ENCODE results near the gene GADD45GIP1.
A peak's percentile ranks its signal among the peaks of the same experiment; 100 is the strongest.

GADD45GIP1 gene

DNA sequence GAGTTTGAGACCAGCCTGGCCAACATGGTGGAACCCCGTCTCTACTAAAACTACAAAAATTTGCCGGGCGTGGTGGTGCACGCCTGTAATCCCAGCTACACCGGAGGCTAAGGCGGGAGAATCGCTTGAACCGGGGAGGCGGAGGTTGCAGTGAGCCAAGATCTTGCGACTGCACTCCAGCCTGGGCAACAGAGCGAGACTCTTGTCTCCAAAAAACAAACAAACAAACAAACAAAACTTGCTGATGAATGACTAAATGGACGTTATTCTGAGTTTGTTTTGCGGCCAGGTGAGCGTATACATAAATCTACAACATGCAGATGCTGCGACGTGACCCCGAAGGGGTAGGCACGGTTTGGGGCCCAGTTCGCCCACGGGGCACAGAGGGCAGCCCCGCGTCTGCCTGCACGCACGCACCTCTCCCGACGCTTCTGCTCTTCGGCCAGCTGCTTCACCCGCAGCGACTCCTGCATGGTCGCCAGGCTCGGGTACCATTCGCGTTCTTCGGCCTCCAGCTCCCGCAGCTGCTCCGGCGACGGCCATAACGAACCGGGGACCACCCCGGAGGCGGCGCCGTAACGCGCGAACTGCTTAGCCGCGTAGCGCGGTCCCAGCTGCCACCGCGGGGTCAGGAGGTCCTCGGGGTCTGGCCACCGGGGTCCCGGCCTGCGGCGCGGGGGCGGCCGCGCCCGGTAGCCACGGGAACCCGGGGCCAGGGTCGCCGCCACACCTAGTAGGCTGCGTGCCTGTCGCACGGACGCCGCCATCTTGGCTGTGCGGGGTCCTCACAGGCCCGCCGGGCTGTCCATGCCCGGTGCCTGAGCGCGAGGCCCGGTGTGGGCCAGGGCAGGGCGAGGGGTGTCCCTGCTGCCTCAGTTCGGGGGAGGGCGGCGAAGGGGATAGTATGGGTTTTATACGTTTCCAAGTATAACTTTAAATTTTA, at the start of gene GADD45GIP1:
TSS of gene GADD45GIP1 (minus strand) at position 778 of the 943 bp plus-strand sequence. CDS start at position 767, 11 bp downstream.
- DNase-seq (ENCODE audit: low read depth): peak; percentile 77

DNA sequence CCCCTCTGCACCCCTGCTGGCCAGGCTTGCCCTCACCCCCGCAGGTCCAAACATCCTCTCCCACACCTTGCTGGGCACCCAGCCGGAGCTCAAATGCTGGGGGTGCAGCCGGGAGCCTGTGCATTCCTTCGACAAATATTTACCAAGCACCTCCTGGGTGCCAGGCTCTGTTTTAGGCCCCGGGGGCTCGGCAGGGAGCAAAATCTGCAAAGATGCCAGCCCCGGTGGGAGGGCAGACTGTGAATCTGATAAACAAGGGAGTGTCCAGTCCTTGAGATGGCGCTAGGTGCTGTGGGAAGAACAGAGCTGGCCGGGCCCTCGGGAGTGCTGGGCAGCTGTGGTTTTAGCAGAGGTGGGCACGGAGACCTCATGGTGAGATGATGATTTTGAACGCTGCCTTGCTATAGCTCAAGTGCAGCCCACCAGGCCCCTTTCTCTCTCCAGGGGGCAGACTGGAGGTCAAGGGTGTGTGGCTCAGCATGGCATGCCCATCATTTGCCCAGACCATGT, 48.9 kb upstream of the GADD45GIP1 start:
- no peak for DNase-seq (ENCODE audit: low read depth)

DNA sequence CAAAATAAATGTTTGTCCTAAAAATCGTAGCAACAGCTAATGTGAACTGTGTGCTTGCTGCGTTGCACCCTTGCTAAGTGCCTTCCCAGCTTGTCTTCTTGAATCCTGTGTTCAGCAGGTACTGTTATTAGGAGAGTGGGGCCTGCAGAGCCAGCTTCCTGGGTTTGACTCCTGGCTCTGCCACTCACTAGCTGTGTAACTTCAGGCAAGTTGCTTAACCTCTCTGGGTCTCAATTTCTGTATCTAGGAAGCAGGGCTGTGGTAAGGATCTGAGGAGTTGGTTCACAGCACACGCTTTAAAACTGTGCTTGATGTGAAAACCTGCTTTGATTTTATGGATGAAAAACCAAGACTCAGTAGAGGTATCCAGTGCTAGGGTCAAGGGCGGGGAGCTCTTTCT, 48.2 kb upstream of the GADD45GIP1 start:
- DNase-seq (ENCODE audit: low read depth): no peak

DNA sequence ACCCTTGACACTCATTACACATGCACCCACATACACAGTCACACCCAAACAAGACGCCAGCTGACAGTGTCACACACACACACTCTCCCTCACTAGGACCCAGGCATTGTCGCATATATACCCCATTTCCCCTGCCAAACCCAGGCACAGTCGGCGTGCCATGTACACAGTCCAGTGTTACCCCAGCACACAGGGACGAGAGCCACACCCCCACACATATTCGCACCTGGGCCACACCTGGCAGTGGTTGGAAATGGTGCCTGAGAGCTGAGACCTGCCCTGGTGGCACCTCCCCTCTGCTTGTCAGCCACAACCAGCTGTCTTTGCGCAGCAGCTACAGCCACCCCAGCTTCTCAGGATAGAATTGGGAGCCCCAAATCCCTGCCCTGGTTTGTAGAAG, 47.2 kb upstream of the GADD45GIP1 start:
- no peak for DNase-seq (ENCODE audit: low read depth)

DNA sequence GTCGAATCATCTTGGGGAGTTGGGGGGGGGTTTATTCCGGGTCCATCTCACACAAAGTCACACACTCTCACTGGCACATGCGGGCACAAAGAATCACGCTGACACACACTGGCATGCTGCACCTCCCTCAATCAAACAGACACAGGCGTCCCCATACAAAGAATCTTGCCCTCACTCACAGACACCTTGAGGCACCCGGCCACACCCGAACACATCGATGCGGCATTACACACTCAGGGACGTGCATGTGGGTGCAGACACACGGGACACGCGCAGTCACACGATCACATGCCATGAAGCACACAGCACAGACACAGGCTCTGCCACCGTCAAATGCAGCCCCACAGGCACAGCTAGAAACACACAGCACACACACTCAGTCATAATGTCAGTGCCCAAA, 46.1 kb upstream of the GADD45GIP1 start:
- no peak for DNase-seq (ENCODE audit: low read depth)

DNA sequence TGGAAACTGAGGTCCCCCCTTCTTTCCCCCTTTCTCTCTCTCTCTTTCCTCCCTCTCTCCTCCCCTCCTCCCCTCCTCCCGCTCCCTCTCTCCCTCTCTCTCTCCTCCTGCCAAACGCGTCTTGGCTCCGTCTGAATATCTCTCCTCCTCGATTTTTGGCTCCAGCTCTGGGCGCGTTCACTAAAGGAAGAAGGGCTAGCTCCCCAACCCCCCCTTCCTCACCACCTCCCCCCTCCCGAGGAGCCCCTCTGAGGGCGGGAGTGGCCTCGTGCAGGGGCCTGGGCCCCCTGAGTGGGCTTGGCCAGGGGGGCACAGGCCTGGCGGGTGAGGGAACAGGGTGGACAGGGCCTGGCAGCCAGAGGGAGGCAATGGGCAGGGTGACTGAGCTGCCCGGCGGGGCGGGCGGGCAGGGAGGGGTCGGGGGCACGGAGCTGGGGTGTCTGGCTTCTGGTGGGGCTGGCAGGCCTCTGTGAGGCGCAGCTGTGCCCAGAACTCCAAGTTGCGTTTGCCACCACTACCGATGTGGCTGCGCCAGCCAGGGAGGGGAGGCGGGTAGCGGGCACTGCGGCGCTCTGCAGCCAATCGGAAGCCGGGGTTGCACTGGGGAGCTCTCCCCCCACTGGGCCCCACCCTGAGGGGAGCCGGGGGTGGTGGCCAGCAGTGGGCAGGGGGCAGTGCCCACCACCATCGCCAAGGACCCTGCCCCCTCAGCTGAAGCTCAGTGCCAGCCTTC, 45.3 kb upstream of the GADD45GIP1 start:
- no peak for DNase-seq (ENCODE audit: low read depth)

DNA sequence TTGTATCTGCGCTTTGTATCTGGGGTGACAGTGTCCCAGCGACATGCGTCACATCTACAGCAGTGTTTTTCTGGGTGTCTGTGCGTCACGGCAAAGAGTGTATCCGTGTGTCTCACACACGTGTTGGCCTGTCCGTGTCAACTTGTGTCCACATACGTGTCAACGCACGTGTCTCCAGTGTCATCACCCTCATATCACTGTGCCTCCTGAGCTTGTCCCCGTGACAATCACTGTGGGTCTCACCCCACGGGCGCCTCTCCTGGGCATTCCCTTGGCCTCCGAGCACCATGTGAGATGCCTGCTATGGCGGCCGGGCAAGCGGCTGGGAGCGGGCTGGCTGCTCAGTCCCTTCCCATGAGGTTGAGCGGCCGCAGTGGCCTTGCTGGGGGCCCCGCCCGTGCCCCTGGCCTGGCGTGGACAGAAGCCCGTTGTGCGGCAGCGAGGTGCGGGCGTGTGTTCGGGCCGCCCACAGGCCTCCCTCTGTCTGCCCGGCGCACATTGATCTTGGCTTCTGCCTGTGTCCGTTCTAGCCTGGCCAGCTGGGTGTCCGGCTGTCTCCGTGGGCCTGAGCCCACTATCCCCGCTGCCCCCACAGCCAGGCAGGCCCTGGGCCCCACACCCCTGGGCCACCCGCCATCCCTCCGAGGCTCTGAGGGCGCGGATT, 44.6 kb upstream of the GADD45GIP1 start:
- DNase-seq (ENCODE audit: low read depth): no peak

DNA sequence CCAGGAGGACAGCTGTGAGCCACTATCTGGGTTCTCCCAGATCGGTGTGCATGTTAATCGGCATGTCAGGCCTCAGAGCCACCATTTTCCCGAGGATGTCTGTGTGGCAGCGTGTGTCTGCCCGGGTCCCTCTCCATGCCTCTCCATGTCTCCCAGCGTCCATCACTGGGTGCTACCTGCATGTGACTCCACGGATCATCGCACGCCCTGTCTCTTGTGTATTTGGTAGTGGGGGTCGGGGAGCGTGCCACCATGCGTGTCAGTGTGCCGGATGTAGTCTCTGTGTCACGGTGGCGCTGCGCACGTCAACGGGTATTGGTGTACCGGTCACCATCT, 44.1 kb upstream of the GADD45GIP1 start:
- DNase-seq (ENCODE audit: low read depth): no peak

DNA sequence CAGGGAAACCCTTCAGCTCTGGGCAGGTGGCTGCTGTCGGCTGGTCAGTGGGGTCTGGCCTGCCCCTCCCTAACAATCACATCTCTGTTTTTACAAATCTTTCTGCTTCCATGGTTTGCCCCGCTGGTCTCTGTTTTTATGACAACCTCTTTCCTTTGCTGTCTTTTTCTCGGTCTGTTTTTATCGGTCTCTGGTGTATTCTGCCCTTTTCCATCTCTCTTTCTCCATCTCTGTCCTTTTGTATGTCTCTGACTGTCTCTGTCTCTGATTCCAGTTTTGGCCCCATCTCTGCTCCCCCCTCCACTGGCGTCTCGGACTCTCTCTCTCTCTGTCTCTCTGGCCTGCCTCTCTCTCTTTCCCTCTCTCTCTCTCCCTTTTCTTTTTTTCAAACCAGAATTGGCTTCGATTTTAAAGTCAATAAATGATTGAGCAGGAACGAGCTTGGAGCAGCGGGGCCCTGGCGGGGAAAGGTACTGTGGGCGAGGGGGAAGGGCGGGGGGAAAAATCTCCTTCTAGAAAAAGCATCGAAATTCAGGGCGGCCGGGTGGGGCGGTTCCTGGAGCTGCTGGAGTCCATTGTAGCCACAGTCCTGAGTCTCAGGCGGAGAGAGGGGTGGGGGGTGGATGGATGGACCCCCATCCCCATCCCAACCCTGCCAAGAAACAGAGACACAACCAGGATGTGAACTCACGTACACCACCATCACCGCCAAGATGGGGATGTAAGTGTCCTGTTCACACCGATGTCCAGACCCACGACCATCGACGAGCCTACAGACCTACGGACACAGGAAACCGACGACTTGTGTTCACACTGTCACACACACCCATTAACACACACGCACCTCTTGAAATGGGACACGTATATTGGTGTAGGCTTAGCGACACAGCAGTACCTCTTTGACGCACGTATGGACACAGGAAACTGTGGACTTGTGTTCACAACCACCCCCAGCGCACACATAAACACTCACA, 41.2 kb upstream of the GADD45GIP1 start:
- no peak for DNase-seq (ENCODE audit: low read depth)

DNA sequence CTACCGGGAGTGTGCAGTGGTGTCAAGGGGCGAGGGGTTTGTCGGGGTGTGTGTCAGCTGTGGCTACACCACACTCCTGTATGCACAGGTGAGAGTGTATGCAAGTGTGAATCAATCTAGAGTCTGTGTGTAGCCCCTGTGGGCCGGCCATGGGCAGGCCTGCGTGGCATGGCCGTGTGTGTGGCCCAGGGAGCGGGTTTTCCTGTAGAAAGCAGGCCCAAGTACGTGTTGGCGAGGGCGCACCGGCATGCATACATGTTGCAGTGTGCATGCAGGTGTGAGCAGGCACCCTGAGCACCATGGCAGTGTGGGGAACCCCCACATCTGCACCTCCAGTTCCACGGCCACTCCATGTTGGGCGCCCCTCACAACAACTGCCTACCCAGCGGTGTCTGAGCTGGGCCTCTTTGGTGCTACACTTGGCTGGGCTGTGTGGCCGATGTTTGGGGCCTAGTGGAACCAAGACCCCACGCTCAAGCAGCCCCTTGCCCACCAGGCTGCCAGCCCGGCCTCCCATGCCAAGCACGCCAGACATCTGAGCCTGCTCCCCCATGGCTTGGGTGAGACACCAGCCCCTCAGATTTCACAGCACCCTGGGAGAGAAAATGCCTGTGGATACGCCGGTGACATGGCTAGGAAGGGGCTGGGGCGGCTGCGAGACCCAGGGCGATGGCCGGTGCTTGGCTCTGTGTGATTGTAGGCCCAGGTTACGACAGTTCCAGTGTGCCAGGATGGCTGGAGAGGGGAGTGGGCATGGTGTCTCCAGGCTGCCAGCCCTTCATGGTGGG, 40.4 kb upstream of the GADD45GIP1 start:
- DNase-seq (ENCODE audit: low read depth): no peak

DNA sequence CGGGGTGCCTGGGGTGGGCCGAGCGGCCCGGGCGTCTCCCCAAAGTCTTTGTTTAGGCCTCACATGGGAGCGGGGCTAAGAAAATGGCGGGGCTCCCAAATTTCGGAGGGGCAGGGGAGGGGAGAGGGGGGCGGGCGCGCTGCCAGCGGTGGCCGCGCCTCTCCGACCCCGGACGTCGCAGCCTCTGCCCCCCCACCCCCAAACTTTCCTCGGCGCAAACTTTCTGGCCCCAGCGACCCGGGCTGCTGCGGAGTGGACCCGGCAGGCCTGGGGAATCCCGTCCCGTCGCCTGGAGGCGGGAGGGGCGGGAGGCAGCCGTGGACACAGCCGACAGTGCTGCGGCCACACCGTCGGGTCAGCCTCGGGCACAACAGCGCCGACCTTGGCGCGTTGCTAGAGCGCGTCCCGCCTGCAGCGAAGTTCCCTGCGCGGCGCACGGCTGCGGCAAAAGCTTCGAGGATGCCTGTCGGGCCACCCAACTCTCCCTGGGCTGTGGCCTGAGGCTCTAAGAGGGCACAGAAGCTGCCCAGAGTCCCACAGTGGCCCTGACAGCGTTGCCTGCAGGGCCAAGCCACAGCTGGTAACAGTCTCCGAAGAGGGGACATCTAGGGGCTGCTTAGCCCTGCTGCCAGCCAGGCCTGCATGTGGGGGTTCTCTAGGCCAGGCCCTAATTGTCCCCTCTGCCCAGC, 39.5 kb upstream of the GADD45GIP1 start:
- DNase-seq (ENCODE audit: low read depth): no peak

DNA sequence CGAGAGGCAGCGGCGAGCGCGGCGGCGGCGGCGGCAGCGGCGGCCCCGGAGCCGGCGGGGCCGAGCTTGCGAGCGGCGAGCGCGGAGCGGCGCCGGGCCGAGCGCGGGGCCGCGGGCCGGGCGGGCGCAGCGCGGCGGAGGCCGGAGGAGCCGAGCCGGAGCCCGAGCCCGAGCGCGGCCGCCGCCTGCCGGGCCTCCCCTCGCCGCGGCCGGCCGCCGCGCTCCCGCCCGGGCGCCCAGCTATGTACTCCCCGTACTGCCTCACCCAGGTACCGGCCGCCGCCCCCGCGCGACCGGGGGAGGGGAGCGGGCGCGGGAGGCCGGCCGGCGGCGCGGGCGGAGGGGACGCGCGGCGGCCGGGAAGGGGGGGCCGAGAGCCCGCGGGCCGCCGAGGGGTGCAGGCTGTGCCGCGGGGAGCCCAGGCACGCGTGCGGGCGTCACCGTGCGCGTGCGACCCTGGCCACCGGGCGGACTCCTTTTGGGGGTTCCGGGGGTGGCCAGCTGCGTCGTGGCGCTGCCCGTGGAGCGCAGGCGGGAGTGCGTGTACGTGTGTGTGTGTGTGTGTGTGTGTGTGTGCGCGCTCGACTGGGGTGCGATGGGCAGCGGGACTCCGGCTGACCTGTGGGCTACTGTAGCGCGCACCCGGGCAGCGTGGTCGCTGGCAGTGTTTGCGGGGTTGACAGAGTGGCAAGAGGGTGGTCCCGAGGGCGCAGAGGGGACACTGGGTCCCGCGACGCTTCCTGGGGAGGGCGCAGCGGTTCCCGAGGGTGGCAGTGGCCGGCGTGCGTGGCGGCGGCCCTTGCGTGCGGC, 38.8 kb upstream of the GADD45GIP1 start:
- no peak for DNase-seq (ENCODE audit: low read depth)

DNA sequence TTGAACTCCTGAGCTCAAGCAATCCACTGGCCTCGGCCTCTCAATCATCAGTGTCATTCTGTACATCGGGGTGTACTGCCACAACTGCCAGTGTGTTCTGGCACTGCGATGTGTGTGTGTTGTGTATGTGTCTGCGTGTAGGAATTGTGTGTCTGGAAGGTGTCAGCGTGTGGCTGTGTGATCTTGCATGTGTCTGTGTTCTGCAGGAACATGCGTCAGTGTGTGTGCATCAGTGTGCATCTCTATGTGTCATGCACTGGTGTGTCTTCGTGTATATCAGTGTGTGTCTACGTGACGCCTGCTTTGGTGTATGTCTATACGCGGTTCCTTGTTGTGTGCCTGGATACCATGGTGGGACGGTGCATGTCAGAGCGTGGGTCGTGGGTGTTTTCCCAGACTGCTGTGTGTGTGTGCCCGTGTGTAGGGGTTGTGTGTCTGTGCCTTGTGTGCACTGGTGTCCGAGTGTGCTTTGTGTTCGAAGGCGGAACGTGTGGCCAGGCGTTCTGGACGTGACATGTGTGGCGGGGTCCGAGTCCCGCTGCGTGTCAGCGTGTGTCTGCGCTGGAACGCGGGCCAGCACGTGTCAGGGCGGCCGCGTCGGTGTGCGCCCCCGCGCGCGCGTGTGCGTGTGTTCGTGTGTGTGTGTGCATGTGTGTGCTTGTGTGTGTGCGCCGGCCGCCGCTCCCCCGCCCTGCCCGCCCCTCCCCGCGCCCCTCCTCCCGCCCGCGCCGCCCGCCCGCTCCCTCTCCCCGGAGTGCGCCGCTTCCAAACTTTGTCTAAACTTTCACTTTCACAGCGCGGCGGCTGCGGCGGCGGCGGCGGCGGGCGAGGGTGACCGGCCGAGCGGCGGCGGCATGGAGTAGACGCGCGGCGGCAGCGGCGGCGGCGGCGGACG, 37.9 kb upstream of the GADD45GIP1 start, which contains the start of gene NFIX:
TSS of gene NFIX (plus strand) at position 775 of the 895 bp plus-strand sequence. CDS start 363 bp downstream, outside the sequence.
- peak; percentile 41 for DNase-seq (ENCODE audit: low read depth)

DNA sequence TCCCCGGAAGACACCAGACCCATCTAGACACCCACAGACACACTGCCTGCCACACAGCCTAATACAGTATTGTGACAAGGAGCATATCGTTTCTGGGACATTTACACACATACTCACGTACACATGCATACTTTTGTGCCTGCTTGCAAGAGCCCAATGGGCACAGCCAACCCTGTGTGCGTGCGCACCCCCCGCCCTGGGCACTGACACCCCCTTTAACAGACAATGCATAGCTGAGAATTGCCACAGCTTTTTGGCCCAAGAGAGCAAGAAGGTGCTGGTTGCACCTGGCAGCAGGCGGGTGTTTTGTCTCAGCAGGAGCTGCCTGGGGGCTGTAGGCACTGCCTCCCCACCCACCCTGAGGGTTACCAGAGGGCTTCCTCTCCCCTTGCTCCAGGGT, 36.5 kb upstream of the GADD45GIP1 start:
- no peak for DNase-seq (ENCODE audit: low read depth)

DNA sequence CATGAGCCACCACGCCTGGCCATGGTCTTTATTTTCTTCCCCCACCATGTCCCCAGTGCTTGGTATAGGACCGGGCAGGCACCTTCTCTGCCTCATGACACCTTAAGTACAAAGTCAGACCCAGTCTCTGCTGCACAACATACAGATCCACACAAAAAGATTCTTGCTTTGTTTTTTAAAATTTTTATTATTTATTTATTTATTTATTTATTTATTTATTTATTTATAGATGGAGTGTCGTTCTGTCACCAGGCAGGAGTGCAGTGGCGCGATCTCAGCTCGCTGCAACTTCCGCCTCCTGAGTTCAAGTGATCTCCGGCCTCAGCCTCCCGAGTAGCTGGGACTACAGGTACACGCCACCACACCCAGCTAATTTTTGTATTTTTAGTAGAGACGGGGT, 35.7 kb upstream of the GADD45GIP1 start:
- DNase-seq (ENCODE audit: low read depth): no peak

DNA sequence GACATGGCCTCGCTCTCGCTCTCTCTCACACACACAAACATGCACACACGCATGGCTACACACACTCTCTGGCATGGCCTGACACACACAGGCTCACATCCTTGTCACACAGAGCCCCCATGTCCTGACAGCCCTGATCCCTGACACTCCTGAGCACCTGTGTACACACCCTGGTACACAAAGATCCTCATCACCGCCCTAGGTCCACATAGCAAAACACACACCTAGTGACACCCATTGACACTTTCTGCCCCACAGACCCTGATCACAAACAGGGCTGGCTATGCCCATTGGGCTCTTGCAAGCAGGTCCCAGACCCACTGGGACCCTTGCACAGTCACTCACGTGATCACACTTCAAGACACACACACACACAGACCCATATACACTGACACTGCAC, 34.3 kb upstream of the GADD45GIP1 start:
- no peak for DNase-seq (ENCODE audit: low read depth)

DNA sequence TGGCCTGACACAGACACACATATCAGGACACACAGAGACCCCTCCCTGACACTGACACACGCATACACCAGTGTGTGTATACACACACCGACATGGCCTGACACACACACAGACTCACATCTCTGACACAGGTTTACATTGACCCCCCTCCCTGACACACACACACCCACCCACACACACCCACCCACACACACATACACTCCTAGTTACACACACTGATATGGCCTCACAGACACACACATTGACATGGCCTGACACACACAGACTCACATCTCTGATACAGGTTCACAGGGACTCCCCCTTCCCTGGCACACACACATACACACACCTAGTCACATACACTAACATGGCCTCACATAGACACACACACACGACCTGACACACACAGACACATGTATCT, 33.8 kb upstream of the GADD45GIP1 start:
- no peak for DNase-seq (ENCODE audit: low read depth)

DNA sequence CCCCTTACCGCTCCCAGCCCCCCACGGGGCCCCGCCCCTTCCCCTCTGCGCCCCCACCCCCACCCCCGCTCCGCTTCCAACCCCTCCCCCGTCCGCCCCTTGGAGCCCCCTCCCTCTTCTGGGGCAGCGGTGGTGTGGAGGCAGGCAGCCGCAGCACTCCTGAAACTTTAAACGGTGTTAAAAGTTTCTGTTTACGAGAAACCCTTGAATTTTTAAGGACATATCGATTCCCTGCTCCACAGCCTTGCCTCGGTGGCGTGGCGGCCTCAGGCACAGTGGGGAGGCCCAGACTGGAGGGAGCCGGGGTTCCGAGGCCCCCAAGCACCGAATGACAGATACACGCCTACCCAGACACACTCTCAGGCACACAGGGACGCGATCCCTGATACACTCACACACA, 33.4 kb upstream of the GADD45GIP1 start:
- no peak for DNase-seq (ENCODE audit: low read depth)

Measured in activated T-cell treated with anti-CD3 and anti-CD28 coated beads for 24 hours (primary cell).